ENCODE measurements around the gene PFDN5. TPM values are rescaled to one million over a fixed set of nuclear protein-coding genes. Genes with fewer than 3 reads are reported as not detected.

Gene PFDN5
- total and polyA plus RNA-seq, 9 of the 15 experiments (the other 6 are each of a cell fraction or from before 2014, with no cell fraction given), result 361 to 1,636 (median 742) TPM

DNA sequence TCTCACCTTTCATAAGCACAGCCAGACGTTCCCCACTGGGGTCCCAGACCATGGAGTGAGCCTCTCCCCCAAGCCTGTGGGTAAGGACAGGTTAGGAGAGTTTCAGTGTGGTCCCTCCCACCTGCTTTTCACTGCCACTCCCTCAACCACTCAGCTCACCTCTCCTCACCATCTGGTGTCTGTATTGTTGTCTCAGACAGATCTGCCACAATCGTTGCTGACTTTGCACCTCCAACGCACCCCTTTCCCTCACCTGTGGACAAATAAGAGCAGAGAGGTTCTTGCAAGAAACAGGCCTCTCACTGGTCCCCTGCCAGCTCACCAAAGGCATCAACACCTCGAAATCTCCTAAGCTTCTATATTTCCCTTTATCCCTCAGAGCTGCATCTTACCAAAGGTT is 12.9 kb downstream of the PFDN5 start:
- Histone ChIP-seq H3K4me3 (no peak overlapping the region), H2AFZ (ENCODE audit: low read depth, low read length) (no peak overlapping the region), H3K27ac (ENCODE audit: extremely low read depth, low read depth, low read length) (peak overlapping the region; percentile 70; the same call in 2 of the 3 replicates), H3K4me1 (replicated peaks in 1 of 2; ENCODE audit: control insufficient read depth in 2 of 2, insufficient read depth in 2 of 2, low read length in 2 of 2) (peaks cover 14 to 17% of the 10 kb centered on the region in 2 experiments; a peak in 4 of 5 replicates), H3K9me3 (replicated peaks; ENCODE audit: control insufficient read depth, insufficient read depth, low read depth, low read length) (no peaks in the 10 kb centered on the region), H3K9me1 (ENCODE audit: control insufficient read depth, insufficient read depth, low read length) (peaks cover 3% of the 10 kb centered on the region), H3K4me2 (ENCODE audit: insufficient read depth, low read length) (no peak overlapping the region), H3K27me3 (ENCODE audit: control insufficient read depth in 2 of 2, insufficient read depth in 2 of 2, low read length in 2 of 2) (no peaks in the 10 kb centered on the region), H4K20me1 (replicated peaks; ENCODE audit: control insufficient read depth, insufficient read depth, low read length) (no peaks in the 10 kb centered on the region), H3K9ac (ENCODE audit: insufficient read depth in 1 of 2, low read depth in 2 of 2, low read length in 2 of 2) (peak overlapping the region in 1 of 2 experiments; percentile 74; a peak in 1 of 4 replicates), H3K79me2 (ENCODE audit: control insufficient read depth, insufficient read depth, low read length) (no peaks in the 10 kb centered on the region; the same call in 1 of the 3 replicates), H3K36me3 (ENCODE audit: control insufficient read depth, insufficient read depth, low read length) (peaks cover 56% of the 10 kb centered on the region)
- POLR2A ChIA-PET, result interaction anchor here (0.6 to 2.3 kb wide), 6 partner anchors 9 to 90 kb away, joined by 3 to 12 read pairs (median 5); partner anchors contain the start of genes AAAS, MYG1 and PFDN5
- DNase-seq (ENCODE audit: extremely low read depth in 1 of 4, low spot score in 3 of 4) (no peak), FAIRE-seq (no peak), ATAC-seq (no peak)
- 72% methylated on average over 4 of the region's 4 CpGs for whole genome bisulfite sequencing (ENCODE audit: insufficient coverage, low coverage, missing lambda C conversion rate)
- in situ Hi-C loops (cut with MboI) (no loop called here), intact Hi-C loops (cut with micrococcal nuclease) (no loop called here)
- TF ChIP-seq U2AF2 (optimal IDR thresholded peaks at IDR 0.05; ENCODE audit: low read depth, low read length), result no peak
- TF ChIP-seq RB1 (IDR thresholded peaks at IDR 0.05; ENCODE audit: low read depth), result no peak
- TF ChIP-seq, protein P1, sequence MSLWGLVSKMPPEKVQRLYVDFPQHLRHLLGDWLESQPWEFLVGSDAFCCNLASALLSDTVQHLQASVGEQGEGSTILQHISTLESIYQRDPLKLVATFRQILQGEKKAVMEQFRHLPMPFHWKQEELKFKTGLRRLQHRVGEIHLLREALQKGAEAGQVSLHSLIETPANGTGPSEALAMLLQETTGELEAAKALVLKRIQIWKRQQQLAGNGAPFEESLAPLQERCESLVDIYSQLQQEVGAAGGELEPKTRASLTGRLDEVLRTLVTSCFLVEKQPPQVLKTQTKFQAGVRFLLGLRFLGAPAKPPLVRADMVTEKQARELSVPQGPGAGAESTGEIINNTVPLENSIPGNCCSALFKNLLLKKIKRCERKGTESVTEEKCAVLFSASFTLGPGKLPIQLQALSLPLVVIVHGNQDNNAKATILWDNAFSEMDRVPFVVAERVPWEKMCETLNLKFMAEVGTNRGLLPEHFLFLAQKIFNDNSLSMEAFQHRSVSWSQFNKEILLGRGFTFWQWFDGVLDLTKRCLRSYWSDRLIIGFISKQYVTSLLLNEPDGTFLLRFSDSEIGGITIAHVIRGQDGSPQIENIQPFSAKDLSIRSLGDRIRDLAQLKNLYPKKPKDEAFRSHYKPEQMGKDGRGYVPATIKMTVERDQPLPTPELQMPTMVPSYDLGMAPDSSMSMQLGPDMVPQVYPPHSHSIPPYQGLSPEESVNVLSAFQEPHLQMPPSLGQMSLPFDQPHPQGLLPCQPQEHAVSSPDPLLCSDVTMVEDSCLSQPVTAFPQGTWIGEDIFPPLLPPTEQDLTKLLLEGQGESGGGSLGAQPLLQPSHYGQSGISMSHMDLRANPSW (CRISPR knock-in tag; IDR thresholded peaks at IDR 0.05), result no peak
- TF ChIP-seq ARHGAP35 (IDR thresholded peaks at IDR 0.05; ENCODE audit: partially characterized antibody), result no peak
- TF ChIP-seq LARP7 (IDR thresholded peaks at IDR 0.05), result no peak
- no peak for TF ChIP-seq ATF7 (IDR thresholded peaks at IDR 0.05)
- TF ChIP-seq DMBX1 (CRISPR knock-in tag; IDR thresholded peaks at IDR 0.05; ENCODE audit: borderline replicate concordance), result no peak
- no peak for TF ChIP-seq ZNF184 (CRISPR knock-in tag; IDR thresholded peaks at IDR 0.05)
- TF ChIP-seq NR2C2 (CRISPR knock-in tag; IDR thresholded peaks at IDR 0.05), result no peak
- no peak for TF ChIP-seq NR2C2 (tag; IDR thresholded peaks at IDR 0.05)
- TF ChIP-seq EWSR1 (IDR thresholded peaks at IDR 0.05; ENCODE audit: borderline replicate concordance, low read depth, partially characterized antibody), result no peak
- TF ChIP-seq L3MBTL2 (IDR thresholded peaks at IDR 0.05), result no peak
- TF ChIP-seq RBM14 (IDR thresholded peaks at IDR 0.05; ENCODE audit: borderline replicate concordance, insufficient read depth, low read depth, low read length), result no peak
- no peak for TF ChIP-seq AFF1 (IDR thresholded peaks at IDR 0.05; ENCODE audit: low read depth in 1 of 2, partially characterized antibody in 2 of 2)
- BruUV-seq (replicated peaks), result no TSS peak
- CTCF ChIA-PET (ENCODE audit: low intra/inter-chr PET ratio), result no interaction called here

Measured in K562 (cell line).